Skeletal muscle satellite cell (primary cell): ENCODE results near the gene KRT79.

Source experiments
- H3K27me3 ChIP-seq: 2 replicates; pipeline ENCODE4 v1.7.0; 2013; ENCODE audit warnings: low read length; ENCODE audit not compliant: control insufficient read depth, insufficient read depth
- H3K36me3 ChIP-seq: 2 replicates; pipeline ENCODE4 v1.7.0; 2013; ENCODE audit warnings: mild to moderate bottlenecking, control low read depth, low read length; ENCODE audit not compliant: insufficient read depth
- H3K4me1 ChIP-seq: 2 replicates; pipeline ENCODE4 v1.7.0; 2013; ENCODE audit warnings: low read length; ENCODE audit not compliant: control insufficient read depth, insufficient read depth
- H3K4me2 ChIP-seq: 2 replicates; pipeline ENCODE4 v1.7.0; 2013; ENCODE audit warnings: mild to moderate bottlenecking, low read length
- H3K4me3 ChIP-seq: 2 replicates; pipeline ENCODE4 v1.7.0; 2013; ENCODE audit warnings: low read length
- H3K9ac ChIP-seq: 2 replicates; pipeline ENCODE4 v1.7.0; 2013; ENCODE audit warnings: mild to moderate bottlenecking, low read depth, low read length, moderate library complexity
- H3K9me3 ChIP-seq: replicated peaks from 2 replicates; pipeline ENCODE4 v1.7.0; 2013; ENCODE audit warnings: mild to moderate bottlenecking, control low read depth, low read length

The KRT79 gene

GRCh38 chr12:52788876-52789636, 45.1 kb downstream of the KRT79 start:
- Histone ChIP-seq H3K4me1 (no peaks in the 10 kb centered on the region), H3K4me3 (no peak overlapping the region), H3K27me3 (peaks cover 62% of the 10 kb centered on the region), H3K4me2 (no peak overlapping the region), H3K9me3 (no peaks in the 10 kb centered on the region), H3K9ac (no peak overlapping the region), H3K36me3 (no peaks in the 10 kb centered on the region)

- H3K9ac ChIP-seq: no peak overlapping the region
- H3K27me3 ChIP-seq: peaks cover 66% of the 10 kb centered on the region
- H3K4me2 ChIP-seq: no peak overlapping the region
- H3K9me3 ChIP-seq: no peaks in the 10 kb centered on the region
- no peaks in the 10 kb centered on the region for H3K36me3 ChIP-seq
- no peaks in the 10 kb centered on the region for H3K4me1 ChIP-seq
- no peak overlapping the region for H3K4me3 ChIP-seq
Observed at GRCh38 chr12:52788192-52788875, 45.8 kb downstream of the KRT79 start.

GRCh38 chr12:52787324-52788191, 46.6 kb downstream of the KRT79 start:
- Histone ChIP-seq H3K36me3 (no peaks in the 10 kb centered on the region), H3K27me3 (peaks cover 60% of the 10 kb centered on the region), H3K4me1 (no peaks in the 10 kb centered on the region), H3K4me2 (no peak overlapping the region), H3K4me3 (no peak overlapping the region), H3K9me3 (no peaks in the 10 kb centered on the region), H3K9ac (no peak overlapping the region)

- Histone ChIP-seq H3K9me3 (no peaks in the 10 kb centered on the region), H3K9ac (no peak overlapping the region), H3K27me3 (peaks cover 56% of the 10 kb centered on the region), H3K36me3 (no peaks in the 10 kb centered on the region), H3K4me3 (no peak overlapping the region), H3K4me2 (no peak overlapping the region), H3K4me1 (no peaks in the 10 kb centered on the region)
Observed at GRCh38 chr12:52784909-52785308, 49.2 kb downstream of the KRT79 start.

- Histone ChIP-seq H3K4me1 (no peaks in the 10 kb centered on the region), H3K9me3 (no peaks in the 10 kb centered on the region), H3K4me3 (no peak overlapping the region), H3K9ac (no peak overlapping the region), H3K36me3 (no peaks in the 10 kb centered on the region), H3K4me2 (no peak overlapping the region), H3K27me3 (peaks cover 56% of the 10 kb centered on the region)
Observed at GRCh38 chr12:52783563-52784316, 50.4 kb downstream of the KRT79 start.

GRCh38 chr12:52782502-52782901, 51.6 kb downstream of the KRT79 start:
- Histone ChIP-seq H3K27me3 (peaks cover 62% of the 10 kb centered on the region), H3K36me3 (no peaks in the 10 kb centered on the region), H3K4me3 (no peak overlapping the region), H3K4me2 (no peak overlapping the region), H3K9me3 (no peaks in the 10 kb centered on the region), H3K4me1 (no peaks in the 10 kb centered on the region), H3K9ac (no peak overlapping the region)

GRCh38 chr12:52781399-52782082, 52.6 kb downstream of the KRT79 start:
- Histone ChIP-seq H3K4me1 (no peaks in the 10 kb centered on the region), H3K9me3 (no peaks in the 10 kb centered on the region), H3K4me2 (no peak overlapping the region), H3K36me3 (no peaks in the 10 kb centered on the region), H3K27me3 (peaks cover 64% of the 10 kb centered on the region), H3K4me3 (no peak overlapping the region), H3K9ac (no peak overlapping the region)

- no peaks in the 10 kb centered on the region for H3K4me1 ChIP-seq
- peaks cover 72% of the 10 kb centered on the region for H3K27me3 ChIP-seq
- no peaks in the 10 kb centered on the region for H3K36me3 ChIP-seq
- no peak overlapping the region for H3K9ac ChIP-seq
- H3K9me3 ChIP-seq: no peaks in the 10 kb centered on the region
- H3K4me2 ChIP-seq: no peak overlapping the region
- no peak overlapping the region for H3K4me3 ChIP-seq
Observed at GRCh38 chr12:52779914-52780313, 54.2 kb downstream of the KRT79 start.

GRCh38 chr12:52778833-52779232, 55.3 kb downstream of the KRT79 start:
- Histone ChIP-seq H3K9me3 (no peaks in the 10 kb centered on the region), H3K27me3 (peaks cover 82% of the 10 kb centered on the region), H3K4me1 (no peaks in the 10 kb centered on the region), H3K4me3 (no peak overlapping the region), H3K4me2 (no peak overlapping the region), H3K9ac (no peak overlapping the region), H3K36me3 (no peaks in the 10 kb centered on the region)

GRCh38 chr12:52777566-52777965, 56.5 kb downstream of the KRT79 start:
- H3K27me3 ChIP-seq: peaks cover 87% of the 10 kb centered on the region

More at GRCh38 chr12:52777566-52777965, 56.5 kb downstream of the KRT79 start:
- no peaks in the 10 kb centered on the region for H3K36me3 ChIP-seq
- H3K9me3 ChIP-seq: no peaks in the 10 kb centered on the region
- no peak overlapping the region for H3K4me2 ChIP-seq
- no peaks in the 10 kb centered on the region for H3K4me1 ChIP-seq
- H3K9ac ChIP-seq: no peak overlapping the region
- no peak overlapping the region for H3K4me3 ChIP-seq
